Measurements from ENCODE around the gene MPLKIP.

GRCh38 chr7:40167291-40167690 lies 32.9 kb upstream of the MPLKIP start:
- TF ChIP-seq CTCF (IDR thresholded peaks at IDR 0.05; ENCODE audit: low read length) (no peak), EZH2phosphoT487 (IDR thresholded peaks at IDR 0.05; ENCODE audit: low read length) (no peak), EZH2 (optimal IDR thresholded peaks at IDR 0.05; ENCODE audit: low read depth, low read length) (no peak)
